ENCODE results near the gene ATG2A.
A peak's percentile ranks its signal among the peaks of the same experiment; 100 is the strongest.

The ATG2A gene

GRCh38 chr11:64923944-64924909, 7.2 kb upstream of the ATG2A start, which contains the start of gene PPP2R5B:
TSS of gene PPP2R5B (plus strand) at chr11:64924689. CDS start at chr11:64925735, 1,046 bp downstream.
- DNase-seq, result peak; percentile 77

GRCh38 chr11:64923151-64923661, 6.2 kb upstream of the ATG2A start:
- no peak for DNase-seq

DNA sequence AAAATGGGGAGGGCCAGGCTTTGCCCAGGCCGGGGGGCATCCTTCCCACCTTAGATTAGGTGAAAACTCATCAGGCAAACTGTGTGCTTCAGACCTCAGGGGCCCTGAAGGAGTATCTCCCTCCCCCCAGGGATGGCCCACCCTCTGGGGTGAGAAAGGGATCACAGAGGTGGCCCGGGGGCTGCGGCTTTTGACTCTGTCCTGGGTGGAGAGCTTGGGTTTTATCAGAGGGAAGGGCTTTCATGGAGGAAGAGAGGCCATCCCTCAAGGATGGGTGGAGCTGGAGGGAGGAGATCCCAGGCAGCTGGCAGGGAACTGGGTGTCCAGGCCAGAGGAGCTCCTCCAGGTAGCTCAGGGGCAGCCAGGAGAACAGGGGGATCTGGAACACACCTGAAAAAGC, 4.4 kb upstream of the ATG2A start:
- no peak for DNase-seq

GRCh38 chr11:64920124-64920523, 3.1 kb upstream of the ATG2A start:
- no peak for DNase-seq

- no peak for DNase-seq
Observed at GRCh38 chr11:64919627-64920026, 2.6 kb upstream of the ATG2A start.

GRCh38 chr11:64918017-64918416, 1.0 kb upstream of the ATG2A start:
- DNase-seq, result no peak

- no peak for DNase-seq
Observed at GRCh38 chr11:64917663-64917995, 620 bp upstream of the ATG2A start.

- peak; percentile 10 for DNase-seq
Observed at GRCh38 chr11:64916040-64916774, 802 bp downstream of the ATG2A start.

- DNase-seq, result no peak
Observed at GRCh38 chr11:64915376-64915887, 1.6 kb downstream of the ATG2A start.

- no peak for DNase-seq
Observed at GRCh38 chr11:64914123-64914522, 2.9 kb downstream of the ATG2A start.

DNA sequence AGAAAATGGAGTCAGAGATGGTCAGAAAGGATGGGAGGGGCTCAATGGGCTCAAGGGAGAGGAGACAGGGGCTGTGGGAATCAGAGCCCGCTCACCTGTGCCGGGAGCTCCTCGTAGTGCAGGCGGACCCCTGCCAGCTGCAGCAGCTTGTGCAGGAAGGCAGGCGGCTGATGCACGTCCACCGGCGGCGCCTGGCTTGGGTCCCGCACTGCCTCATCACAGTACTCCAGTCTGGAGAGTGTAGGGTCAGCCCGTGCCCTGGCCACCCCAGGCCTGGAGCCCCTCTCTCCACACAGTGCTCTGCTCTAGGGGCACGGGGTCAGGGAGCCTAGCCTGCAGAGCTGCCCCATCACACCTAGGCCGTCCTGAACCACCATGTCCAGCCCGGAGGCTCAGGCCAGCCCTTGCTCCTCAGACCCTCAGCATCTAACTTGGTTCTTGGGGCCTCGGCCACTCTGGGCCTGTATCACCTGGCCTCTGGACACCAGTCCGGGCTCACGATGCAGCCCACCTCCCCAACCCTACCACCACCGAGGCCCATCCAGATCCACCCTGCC, 3.8 kb downstream of the ATG2A start:
- no peak for DNase-seq

- DNase-seq, result no peak
Observed at GRCh38 chr11:64911689-64912088, 5.3 kb downstream of the ATG2A start.

DNA sequence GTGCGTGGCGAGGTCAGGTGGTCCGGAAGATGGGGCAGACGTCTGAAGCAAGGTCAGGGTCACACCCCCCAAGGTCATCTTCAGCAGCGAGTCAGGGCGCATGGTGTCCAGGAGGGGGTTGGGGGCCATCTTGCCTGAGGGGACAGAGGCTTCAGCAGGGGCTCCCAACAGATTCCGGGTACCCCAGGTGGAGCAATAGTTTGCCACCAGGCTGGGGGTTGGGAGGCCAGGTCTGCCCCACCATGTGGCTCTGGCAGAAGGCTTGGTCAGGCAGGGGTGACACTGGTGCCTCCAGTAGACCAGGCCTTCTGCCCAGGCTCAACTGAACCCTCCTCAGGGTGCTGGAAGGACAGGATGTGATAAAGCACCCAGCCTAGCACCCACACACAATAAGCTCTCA, 5.9 kb downstream of the ATG2A start:
- no peak for DNase-seq

GRCh38 chr11:64910451-64911093, 6.4 kb downstream of the ATG2A start:
- no peak for DNase-seq

- DNase-seq, result no peak
Observed at GRCh38 chr11:64909653-64910343, 7.2 kb downstream of the ATG2A start.

GRCh38 chr11:64908766-64909165, 8.2 kb downstream of the ATG2A start:
- DNase-seq, result no peak

DNA sequence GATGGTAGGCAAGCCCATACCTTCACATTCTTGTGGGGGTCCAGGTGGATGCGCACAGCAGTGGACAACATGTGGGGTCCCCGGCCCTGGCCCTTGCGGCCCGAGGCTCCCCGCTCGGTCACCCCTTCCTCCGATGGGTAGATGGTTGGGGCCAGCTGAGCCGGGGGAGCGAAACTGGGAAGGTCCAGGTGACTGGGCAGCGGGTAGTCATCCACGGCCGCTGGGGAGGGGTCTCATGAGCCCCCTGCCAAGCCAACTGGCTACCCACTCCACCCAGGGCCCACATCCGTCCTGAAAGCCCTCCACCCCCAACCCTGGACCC, 10.7 kb downstream of the ATG2A start:
- no peak for DNase-seq

DNA sequence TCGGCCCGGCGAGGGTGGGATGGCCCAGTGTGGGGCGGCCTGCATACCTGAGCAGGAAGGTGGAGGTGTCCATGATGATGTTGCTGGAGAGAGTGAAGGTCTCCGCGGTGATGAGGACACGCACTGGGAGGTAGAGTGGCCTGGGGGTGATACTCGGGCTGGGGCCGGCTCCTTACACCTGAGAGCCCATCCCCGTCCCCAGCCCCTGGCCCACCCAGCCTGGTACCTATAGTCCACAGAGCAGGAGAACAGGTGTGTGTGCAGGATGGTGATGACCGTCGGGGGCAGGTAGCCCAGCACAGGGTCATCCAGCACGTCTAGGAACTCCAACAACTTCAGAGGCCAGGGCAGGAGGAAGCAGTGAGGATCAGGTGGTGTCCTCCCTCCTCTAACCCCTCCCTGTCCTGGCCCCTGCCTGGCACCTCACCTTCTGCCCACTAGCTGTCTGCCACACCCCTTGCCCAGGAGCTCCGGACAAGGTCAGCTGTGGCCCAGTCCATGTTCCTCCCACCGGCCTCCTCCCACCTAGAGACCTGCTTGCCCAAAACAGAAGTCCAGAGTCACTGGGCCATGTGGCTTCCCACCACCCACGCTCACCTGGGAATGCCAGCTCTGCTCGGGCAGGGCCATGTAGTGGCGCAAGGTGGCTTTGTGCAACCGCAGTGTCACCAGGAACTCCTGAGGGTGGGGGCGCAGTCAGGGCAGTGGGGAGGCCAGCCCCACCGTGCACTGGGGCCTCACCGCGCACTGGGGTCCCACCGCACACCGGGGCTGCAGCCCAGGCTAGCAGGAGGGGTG, 11.3 kb downstream of the ATG2A start:
- DNase-seq, result no peak

DNA sequence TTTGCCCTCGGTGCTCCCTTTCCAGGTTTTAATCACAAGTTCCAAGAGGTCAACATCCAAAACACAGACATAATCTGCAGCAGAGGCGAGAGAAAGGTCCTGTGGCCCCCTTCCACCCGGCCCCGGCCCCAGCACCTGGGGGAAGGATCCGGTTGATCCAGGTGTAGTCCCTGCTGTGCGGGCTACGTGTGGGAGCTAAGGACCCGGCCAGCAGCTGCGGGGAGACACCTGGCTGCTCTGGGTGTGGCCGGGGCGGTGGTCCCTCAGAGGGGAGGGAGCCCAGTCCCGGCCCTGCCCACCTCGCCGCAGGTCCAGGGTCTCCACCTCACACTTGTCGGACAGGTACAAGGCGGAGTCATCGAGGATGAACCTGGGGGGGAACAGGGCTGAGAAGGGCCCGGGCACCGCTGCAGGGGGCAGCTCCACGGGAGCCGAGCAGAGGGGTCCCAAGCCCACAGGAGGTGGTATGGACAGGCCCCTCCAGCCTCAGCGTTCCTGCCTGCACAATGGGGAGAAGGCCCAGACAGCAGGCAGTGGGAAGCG, 13.6 kb downstream of the ATG2A start:
- no peak for DNase-seq

DNA sequence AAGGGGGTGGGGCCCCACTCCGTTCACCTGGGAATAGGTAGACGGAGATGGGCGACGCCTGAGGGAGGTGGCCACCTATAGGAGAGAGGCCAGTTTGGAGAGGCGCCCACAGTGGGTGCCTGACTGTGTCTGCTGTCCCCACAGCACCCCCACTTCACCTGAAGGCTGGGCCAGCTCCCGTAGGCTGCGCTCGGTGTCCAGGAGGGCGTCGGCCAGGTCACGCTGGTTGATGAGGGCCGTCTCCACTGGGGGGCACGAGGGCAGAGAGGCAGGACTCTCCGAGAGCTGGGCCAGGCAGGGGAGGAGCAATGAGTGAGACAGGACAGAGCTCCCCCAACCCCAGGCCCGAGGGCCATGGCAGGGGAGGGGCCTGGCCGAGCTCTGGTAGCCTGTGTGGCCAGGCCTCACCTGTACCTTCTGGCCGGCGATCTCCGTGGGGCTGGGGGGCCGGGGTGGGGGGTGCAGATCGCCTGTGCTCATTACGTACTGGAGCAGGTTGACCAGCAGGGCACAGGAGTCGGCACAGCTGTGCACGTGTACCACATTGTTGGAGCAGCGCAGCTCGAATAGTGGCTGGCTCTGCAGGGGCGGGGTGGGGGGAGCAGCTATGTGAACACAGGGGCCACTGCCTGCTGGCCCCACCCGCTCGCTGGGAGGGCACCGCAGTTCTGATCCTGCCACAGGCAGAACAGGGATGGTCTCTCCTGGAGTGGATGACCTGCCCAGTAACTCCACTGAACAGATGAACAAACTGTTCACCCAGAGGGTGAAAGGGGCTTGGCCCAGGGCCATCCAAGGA, 14.7 kb downstream of the ATG2A start:
- DNase-seq, result no peak

Measured in COR-L47 (cell line).